GM21367 (cell line): ENCODE results near the gene KLC1.

Experiments used
- ATAC-seq: cut with Tn5 transposase; IDR thresholded peaks from one replicate; pipeline ENCODE4 v1.9.1; 2021; ENCODE audit not compliant: unreplicated experiment

Gene KLC1

DNA sequence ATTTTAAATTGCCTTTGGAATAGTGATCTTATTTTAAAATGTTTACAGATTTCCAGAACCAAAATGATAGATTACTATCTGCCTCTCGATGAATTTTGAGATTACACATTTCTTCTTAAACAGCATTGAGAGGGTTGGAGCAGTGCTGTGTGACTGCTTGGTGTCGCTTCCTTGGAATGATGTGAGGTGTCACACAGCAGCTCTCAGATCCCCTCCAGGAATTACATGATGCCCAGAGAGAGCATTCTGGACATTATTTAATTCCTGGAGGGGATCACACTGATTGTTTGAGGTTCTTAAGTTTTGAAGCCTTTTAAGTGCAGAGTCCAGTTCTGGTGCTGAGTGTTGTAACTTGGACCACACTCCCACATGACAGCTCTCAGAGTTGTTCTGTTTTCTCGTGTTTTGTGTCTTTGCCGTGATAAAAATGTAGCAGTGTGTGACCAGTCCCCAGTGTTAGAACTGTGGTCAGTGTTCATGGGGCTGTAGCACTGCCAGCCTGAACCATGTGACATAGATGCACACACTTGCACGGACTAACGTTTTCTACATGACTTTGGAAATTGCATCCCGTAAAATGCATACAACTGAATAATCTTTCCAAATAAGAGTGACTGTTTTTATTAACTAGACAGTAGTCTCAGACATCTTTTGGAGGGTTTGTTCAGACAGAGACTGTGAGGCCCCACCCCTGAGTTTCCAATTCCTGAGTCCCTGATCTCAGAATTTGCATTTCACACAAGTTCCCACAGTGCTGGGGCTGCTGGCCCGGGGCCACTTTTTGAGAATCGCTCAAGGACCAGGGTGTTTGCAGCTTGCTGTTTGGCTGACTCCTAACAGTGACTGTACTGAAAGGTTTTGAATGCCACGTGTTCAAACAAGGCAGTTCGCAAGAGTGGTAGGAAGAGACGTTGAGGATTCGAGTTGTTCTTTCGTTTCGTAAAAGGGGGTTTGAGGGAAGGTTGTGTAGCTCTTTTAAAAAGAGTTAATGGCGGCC, 60.2 kb downstream of the KLC1 start:
- ATAC-seq, result peak; percentile 66

DNA sequence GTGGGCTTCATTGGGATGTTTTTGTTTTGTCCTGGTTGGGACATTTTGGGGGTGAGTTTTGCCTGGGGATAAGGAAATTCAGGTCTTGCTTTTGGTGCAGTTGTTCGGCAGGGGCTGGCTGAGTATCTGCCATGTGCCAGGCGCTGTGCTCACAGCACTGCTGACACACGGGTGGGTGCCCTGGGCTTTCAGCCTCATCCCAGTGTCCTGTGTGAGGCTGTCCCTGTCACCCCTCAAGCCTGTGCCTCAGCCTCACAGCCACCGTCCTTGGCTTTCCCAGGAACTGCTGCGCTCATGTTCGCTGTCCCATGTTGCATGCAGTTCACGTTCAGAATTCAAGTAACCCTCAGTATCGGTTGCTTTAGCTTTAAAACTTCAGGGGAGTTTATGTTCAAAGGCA, 61.3 kb downstream of the KLC1 start:
- ATAC-seq, result no peak

DNA sequence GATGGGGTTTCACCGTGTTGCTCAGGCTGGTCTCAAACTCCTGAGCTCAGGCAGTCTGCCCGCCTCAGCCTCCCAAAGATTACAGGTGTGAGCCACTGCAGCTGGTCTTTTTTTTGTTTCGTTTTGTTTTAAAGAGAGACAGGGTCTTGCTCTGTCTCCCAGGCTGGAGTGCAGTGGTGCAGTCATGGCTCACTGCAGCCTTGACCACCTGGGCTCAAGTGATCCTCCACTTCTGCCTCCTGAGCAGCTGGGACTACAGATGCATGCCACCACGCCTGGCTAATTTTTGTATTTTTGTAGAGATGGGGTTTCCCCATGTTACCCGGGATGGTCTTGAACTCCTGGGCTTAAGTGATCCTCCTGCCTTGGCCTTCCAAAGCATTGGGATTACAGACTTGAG, 62.6 kb downstream of the KLC1 start:
- ATAC-seq, result peak; percentile 33

DNA sequence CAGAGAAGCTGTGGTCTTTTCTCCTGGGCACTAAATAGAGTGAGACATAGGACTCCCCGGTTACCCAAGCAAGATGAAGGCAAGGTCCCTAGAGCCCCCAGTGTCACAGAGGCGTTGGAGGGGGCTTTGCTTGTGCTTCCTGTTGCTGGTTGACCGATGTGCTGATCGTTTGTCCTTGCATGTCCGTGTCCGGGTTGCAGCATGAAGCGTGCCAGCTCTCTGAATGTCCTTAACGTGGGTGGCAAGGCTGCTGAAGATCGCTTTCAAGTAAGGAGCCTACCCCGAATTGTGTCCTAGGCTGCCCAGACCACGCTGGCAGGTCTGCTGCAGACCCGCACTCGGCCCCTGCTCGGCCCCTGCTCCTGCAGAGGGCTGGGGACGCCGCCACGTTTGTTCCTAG, 63.1 kb downstream of the KLC1 start:
- no peak for ATAC-seq

DNA sequence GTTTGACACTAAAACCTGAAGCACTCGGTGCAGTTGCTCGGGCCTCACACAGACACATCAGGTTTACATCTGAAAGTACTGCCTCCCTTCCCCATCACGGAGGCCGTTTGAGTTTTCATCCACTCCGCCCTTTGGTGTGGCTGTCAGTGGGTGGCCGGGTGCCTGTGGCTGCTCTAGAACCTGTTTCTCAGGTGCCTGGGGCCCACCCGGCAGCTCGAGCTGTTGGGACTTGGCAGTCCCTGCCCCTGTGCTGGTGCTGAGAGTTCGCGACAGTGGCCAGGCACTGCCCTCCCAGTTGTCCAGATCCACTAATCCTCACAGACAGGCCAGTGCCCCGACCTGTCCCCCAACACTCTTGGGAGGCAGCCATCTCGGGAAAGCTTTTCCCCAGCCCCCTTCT, 63.9 kb downstream of the KLC1 start:
- ATAC-seq, result no peak

DNA sequence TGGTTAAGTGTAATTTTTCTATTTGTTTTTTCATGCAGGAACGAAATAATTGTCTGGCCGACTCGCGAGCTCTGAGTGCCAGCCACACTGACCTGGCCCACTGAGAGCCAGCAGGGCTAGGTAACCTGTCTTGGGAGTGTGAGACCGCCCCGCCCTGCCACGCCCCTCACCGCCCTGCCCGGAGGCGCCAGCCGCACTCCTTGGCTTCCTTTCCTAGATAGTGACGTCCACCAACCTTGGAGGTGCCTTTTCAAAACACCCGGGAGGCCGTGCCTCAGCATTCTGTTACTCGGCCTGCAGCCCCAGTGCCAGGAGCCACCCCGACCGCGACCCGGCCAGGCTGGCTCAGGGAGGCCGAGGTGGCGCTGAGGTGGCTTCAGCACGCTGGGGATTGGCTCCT, 64.5 kb downstream of the KLC1 start:
- ATAC-seq, result no peak

DNA sequence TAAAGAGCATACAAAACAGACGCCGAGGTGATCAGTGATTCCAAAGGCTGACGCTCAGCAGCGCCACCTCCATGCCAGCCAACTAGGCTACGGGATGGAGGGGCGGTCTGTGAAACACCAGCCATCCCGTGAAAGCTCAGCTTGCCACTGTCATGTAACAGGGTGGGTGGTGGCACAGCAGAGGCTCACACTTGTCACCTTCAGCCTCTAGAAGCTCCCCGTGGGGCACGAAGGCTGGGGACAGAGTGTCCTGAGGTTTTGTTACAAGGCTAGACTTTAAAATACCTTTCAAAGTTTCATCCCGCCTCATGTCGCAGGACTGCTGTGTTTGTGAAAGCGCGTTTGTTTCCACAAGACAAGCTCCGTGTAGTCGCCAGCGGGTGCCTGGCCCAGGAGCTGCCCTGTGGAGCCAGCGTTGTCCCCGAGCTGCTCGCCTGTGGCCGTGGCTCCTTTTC, 65.6 kb downstream of the KLC1 start:
- ATAC-seq, result no peak

DNA sequence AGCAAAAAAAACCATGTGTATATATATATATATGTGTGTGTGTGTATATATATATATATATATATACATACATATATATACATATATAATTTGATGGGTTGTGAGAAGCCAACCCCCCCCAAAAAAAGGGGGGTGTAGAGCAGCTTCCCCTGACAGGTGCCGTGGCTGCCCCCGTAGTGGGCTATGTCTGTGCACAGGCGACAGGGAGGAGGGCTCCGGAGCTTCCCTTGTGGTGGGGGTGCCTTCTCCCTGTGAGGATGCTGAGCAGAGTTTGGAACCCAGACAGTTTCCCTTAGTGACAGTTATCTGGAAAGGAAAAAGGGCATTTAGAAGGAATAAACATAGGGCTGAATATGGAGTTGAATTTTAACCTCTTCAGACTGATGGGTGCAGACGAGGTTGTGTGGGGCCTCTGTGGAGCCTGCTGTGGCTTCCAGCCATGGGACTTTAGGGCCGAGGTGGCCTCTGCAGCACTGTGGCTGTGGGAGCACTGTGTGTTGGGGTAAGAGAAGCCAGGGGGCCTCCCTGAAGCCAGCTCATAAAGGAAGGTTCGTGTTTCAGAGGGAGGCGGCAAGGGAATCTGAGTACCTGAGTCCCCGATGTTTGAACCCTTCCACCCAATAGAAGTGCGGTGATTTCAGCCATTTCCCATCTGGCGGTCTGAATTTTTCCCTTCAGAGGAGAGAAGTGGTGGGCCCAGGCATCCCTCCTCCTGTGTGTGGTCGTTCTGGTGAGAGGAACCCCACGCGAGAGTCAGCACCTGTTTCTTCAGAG, 66.5 kb downstream of the KLC1 start:
- no peak for ATAC-seq

DNA sequence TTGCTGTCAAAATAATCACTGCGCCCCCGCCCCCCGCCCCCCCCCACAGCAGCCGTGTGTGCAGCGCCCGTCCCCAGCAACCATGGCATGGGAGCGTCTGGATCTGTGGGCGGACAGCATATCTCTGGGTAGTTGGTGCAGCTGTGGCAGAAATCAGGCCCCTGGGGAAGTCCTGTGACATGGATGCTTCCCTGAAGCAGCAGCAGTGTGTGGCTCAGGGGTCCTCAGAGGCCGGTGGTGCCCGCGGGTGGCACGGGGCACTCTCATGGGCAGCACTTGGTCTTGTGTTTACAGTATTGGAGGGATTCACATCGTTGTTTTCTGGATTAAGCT, 67.0 kb downstream of the KLC1 start:
- no peak for ATAC-seq

DNA sequence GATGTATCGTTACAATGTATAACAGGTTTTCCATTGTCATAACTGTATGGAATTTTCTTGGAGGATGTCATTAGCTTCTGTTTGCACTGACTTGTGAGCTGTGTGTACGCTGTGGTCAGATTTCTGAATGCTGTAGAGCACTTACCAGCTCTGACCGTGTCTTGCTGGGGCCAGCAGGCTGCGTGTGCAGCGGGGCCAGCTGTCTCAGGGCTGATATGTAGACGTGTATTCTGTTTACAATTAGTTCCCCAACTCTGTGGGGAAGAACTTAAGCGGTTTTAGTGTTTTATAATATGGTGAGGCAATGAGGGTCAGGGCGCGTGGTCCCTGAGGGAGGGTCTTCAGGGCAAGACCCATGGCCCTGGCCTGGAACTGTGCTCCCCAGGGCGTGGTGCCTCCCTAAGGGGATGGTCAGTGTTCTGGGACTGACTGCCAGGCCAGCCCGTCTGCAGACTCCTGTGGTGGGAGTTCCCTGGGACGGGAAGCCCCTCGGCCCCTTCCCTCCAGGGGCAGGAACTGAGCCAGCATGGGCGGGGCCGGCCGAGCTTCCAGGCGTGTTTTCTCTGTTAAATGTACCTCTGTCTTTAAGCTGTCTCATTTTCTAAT, 67.6 kb downstream of the KLC1 start:
- ATAC-seq, result no peak

DNA sequence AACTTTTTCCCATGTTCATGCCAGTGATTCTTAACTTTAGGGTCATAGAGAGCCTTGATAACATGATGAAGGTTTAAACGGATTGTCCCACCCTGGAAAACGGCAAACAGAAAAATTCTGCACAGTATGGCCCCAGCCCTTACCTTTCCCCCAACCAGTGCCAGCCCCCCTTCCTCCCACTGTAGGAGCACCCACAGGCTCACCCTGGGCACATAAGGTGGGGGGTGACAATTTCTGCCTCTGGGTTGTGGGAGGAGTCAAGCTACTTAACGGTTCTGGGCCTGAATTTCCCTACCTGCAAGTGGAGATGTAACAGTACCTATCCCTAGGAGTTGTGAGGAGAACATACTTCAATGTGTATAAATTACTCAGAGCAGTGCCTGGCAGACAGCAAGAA, 68.2 kb downstream of the KLC1 start:
- no peak for ATAC-seq

DNA sequence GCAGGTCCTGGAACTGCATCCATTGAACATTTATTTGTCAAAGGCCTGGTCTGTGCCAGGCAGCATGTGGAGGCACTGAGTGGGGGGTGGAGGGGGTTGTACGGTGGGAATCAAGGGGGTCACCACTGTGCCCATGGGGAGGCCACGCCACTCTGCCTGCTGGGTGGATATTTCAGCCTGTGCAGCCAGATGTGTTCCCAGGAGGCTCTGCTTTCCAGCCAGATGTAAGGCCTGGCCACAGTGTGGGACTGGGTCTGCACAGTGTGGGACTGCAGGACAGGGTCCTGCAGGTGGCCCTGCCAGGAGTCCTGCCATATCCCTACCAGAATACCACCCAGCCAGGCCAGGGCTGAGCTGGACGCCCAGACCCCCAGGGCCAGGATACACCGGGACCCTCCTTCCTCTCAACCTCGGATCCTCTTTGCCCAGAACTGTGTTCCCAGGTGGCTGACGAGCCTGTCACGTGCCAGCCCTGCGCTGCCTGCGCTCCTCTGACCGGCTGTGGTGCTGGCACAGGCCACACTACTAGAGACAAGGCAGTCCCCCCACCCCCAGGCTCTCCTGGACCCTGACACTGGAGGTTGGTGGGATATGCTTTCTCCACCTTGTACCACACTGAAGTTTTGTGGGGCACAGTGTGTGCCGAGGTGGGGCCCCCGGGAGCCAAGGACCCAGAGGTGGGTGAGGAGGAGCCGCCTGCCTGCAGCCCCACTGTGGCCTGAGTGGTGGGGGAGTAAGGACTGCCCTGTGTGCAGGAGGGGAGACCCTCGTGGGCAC, 68.8 kb downstream of the KLC1 start:
- ATAC-seq, result no peak

DNA sequence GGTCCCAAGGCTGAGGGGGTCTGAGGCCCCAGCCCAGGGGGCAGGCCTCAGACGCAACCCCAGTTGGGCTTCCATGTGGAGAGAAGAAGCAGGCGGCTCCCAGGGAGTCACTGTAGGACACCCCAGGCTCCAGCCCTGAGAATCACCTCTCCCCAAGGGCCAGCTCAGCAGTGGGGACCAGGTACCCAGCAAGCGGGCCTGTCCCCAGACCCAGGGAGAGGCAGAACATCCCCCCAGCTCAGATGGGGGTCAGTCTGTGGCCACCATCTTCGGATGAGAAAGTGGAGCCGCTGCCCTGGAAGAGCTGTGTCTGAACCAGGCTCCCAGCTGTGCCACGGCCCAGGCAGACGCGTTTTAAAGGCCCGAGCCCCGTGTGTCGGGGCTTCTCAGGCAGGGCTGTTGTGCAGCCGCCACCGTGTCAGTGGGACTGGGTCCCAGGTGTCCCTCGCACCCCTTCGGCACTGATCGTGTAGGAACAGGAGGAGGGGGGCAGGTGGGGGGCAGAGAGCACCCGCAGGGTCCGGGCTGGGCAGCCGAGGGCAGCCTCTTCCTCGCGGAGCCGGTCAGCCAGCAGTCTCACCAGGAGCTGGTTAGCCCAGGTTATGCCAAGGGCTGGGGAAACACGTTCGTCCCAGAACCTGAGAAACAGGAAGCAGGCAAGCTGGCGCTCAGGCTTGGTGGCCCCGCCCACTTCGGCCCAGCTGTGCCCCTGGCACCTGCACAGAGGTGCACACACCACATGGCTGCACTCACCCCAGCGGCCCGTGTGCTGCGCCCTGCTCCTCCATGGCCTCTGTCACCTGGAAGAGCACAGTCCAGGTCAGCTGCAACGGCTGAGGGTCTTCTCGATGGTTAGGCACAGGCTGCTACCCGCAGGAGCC, 69.6 kb downstream of the KLC1 start:
- ATAC-seq, result no peak

DNA sequence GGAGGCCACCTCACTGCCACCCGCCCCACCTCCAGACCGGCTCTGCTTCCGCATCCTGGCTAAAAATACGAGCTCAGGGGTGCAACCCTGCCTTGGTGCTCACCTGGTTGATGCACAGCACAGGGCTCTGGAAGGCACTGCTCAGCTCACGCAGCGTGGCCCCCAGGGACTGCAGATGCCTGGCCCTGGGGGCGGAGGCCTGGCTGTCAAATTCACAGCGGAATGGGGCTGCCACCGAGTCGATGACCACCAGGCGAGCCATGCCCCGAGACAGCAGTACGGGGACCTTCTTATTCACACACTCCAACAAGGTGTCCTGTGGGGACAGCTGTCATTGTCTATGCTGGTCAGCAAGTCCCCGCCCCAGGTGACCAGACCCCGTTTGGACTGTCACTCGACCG, 70.2 kb downstream of the KLC1 start:
- ATAC-seq, result no peak

DNA sequence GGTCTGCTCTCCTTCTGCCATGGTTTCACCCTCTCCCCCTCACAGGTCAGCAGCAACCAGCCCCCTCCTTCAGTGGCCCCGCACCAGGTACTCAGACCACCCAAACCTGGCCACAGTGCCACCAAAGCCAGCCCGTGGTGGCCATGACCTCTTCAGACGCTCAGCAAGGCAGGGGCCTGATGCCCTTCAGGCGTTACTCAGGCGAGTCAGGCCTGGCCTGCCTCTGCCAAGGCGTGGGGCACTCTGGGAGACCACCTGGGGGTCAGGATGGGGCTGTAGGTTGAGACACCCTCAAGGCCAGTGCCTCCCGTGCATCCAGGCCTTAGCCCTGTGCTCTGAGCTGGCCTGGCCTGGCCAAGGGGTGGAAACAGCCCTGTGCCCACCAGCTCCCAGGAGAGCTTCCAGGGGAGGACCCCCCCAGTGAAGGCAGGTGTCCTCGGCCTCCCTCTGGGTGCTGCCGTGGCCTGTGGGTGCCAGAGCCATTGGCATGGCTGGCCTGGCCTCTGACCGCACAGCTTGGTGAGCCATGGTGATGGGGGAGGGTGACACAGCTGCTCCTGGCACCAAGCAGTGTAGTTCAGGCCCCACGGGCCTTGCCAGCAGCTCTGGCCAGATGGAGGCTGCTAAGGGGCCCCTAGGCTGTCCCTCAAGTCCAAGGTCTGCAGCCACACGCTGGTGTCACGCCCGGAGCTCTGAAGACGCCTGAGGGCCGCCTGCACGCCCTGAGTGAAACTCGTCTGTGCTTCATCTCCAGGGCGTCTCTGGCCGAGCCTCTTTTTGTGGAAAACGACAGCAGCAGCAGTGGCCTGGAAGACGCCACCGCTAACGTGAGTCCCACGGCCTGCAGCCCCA, 71.1 kb downstream of the KLC1 start:
- no peak for ATAC-seq

DNA sequence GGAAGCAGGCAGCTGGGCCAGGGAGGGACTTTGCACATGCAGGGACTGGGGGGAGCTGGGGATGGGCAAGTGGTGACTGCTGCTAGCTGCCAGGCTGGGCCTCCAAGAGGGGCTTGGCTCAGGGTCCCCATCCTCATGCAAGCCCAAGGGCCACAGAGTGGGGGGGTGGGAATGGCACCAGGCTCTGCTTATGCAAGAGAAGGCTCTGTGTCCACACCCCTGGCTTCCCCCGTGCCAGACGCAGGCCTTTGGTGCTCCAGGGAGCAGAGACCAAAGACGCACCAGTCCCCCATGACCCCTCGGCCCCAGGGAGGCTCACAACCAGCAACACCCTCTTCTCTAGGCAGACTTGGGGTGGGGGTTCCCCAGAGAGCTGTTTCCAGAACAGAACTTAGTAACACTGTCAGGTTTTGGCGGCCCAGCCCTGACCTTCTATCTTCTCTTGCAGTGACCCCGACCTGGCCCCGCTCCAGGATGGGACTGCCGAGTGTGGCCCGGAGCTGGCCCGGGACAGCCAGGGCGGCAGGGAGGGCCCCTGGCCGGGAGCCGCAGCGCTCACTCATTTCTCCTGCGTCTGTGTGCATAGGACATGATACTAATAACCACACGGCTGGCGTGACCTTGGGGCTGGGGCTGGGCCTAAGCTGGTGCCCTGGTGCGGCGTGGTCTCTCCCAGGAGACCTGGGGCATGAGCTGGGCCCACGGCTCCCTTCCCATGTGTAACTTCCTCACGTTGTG, 71.9 kb downstream of the KLC1 start:
- no peak for ATAC-seq

DNA sequence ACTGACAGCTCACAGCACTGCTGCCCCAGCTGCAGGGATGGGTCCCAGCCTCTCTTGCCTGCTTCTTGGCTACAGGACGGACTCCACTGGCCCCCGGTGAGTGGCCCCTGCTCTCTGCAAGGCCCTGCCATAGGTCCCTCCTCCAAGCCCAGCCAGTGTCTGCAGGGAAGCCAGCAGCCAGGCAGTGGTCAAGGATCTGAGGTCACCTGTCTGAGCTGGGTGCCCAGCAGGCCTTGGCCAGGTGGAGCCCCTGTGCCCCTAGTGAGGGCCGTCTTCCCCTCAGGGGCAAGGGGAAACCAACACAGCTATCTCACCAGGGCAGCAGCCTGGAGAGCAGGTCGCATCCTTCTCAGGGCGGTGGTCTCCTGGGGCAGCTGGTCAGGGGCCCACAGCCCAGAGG, 73.1 kb downstream of the KLC1 start:
- no peak for ATAC-seq
